Measurements from ENCODE around the gene EDN2. TPM values are rescaled to one million over a fixed set of nuclear protein-coding genes. Genes with fewer than 3 reads are reported as not detected.

The EDN2 gene
- polyA plus RNA-seq, 3 donors = 2.1 to 4.0 (median 3.1) TPM

GRCh38 chr1:41444246-41444645 lies 40.2 kb downstream of the EDN2 start:
- DNase-seq (ENCODE audit: low read depth in 3 of 3, low spot score in 2 of 3) = no peak

- DNase-seq (ENCODE audit: low read depth in 3 of 3, low spot score in 2 of 3) = no peak
Measured at GRCh38 chr1:41442697-41443251, 41.7 kb downstream of the EDN2 start.

GRCh38 chr1:41440321-41441085 lies 44.0 kb downstream of the EDN2 start:
- DNase-seq (ENCODE audit: low read depth in 3 of 3, low spot score in 2 of 3) = no peak

- no peak for DNase-seq (ENCODE audit: low read depth in 3 of 3, low spot score in 2 of 3)
Measured at GRCh38 chr1:41439234-41439633, 45.2 kb downstream of the EDN2 start.

GRCh38 chr1:41438711-41439110 lies 45.8 kb downstream of the EDN2 start:
- no peak for DNase-seq (ENCODE audit: low read depth in 3 of 3, low spot score in 2 of 3)

- DNase-seq (ENCODE audit: low read depth in 3 of 3, low spot score in 2 of 3) = no peak
Measured at GRCh38 chr1:41437011-41437355, 47.5 kb downstream of the EDN2 start.

GRCh38 chr1:41436281-41437010 lies 48.0 kb downstream of the EDN2 start:
- DNase-seq (ENCODE audit: low read depth in 3 of 3, low spot score in 2 of 3) = no peak

- no peak for DNase-seq (ENCODE audit: low read depth in 3 of 3, low spot score in 2 of 3)
Measured at GRCh38 chr1:41435570-41436178, 48.8 kb downstream of the EDN2 start.

- DNase-seq (ENCODE audit: low read depth in 3 of 3, low spot score in 2 of 3) = no peak
Measured at GRCh38 chr1:41434748-41435449, 49.6 kb downstream of the EDN2 start.

GRCh38 chr1:41434306-41434705 lies 50.2 kb downstream of the EDN2 start:
- DNase-seq (ENCODE audit: low read depth in 3 of 3, low spot score in 2 of 3) = no peak

GRCh38 chr1:41433501-41433900 lies 51.0 kb downstream of the EDN2 start:
- no peak for DNase-seq (ENCODE audit: low read depth in 3 of 3, low spot score in 2 of 3)

GRCh38 chr1:41432481-41433280 lies 51.8 kb downstream of the EDN2 start:
- DNase-seq (ENCODE audit: low read depth in 3 of 3, low spot score in 2 of 3) = peak in 1 of 3 donors; percentile 37

GRCh38 chr1:41431490-41432350 lies 52.8 kb downstream of the EDN2 start:
- no peak for DNase-seq (ENCODE audit: low read depth in 3 of 3, low spot score in 2 of 3)

GRCh38 chr1:41430582-41430981 lies 53.9 kb downstream of the EDN2 start:
- DNase-seq (ENCODE audit: low read depth in 3 of 3, low spot score in 2 of 3) = no peak

- DNase-seq (ENCODE audit: low read depth in 3 of 3, low spot score in 2 of 3) = no peak
Measured at GRCh38 chr1:41430069-41430468, 54.4 kb downstream of the EDN2 start.

- no peak for DNase-seq (ENCODE audit: low read depth in 3 of 3, low spot score in 2 of 3)
Measured at GRCh38 chr1:41429641-41430035, 54.8 kb downstream of the EDN2 start.
